SJCRH30 (cell line): Measurements from ENCODE around the gene SLC1A6. TPM values are rescaled to one million over a fixed set of nuclear protein-coding genes. Genes with fewer than 3 reads are reported as not detected.

Experiments
- DNase-seq, 2 experiments: peaks; one replicate each; pipeline ENCODE4 v3.0.0-alpha.2; 2015 to 2020
- H3K27ac ChIP-seq: fragments of 250-450 bp; sonication (Bioruptor Pico); 2 replicates; pipeline ENCODE4 v1.5.1; 2020; ENCODE audit warnings: mild to moderate bottlenecking, moderate library complexity
- H3K27me3 ChIP-seq: fragments of 250-450 bp; sonication (Bioruptor Pico); 2 replicates; pipeline ENCODE4 v1.5.1; 2020; ENCODE audit warnings: mild to moderate bottlenecking, moderate library complexity
- H3K36me3 ChIP-seq: fragments of 250-450 bp; sonication (Bioruptor Pico); 2 replicates; pipeline ENCODE4 v1.5.1; 2020; ENCODE audit warnings: mild to moderate bottlenecking, moderate library complexity
- H3K4me1 ChIP-seq: fragments of 250-450 bp; sonication (Bioruptor Pico); 2 replicates; pipeline ENCODE4 v1.5.1; 2020; ENCODE audit warnings: mild to moderate bottlenecking, moderate library complexity
- H3K4me3 ChIP-seq: fragments of 250-450 bp; sonication (Bioruptor Pico); 2 replicates; pipeline ENCODE4 v1.5.1; 2020; ENCODE audit warnings: mild to moderate bottlenecking, moderate library complexity
- H3K9me3 ChIP-seq: fragments of 250-450 bp; sonication (Bioruptor Pico); replicated peaks from 2 replicates; pipeline ENCODE4 v1.5.1; 2020; ENCODE audit warnings: mild to moderate bottlenecking, moderate library complexity
- total RNA-seq: library from RNA; depleted of rRNA; stranded (reverse); fragments of >200 nt; shearing (Covaris generic); gene quantifications from 2 replicates; pipeline ENCODE4 v1.2.3, GENCODE V29; 2014; rRNA removed

The SLC1A6 gene
- total RNA-seq, 1 experiment from 2014 or later, result not detected

DNA sequence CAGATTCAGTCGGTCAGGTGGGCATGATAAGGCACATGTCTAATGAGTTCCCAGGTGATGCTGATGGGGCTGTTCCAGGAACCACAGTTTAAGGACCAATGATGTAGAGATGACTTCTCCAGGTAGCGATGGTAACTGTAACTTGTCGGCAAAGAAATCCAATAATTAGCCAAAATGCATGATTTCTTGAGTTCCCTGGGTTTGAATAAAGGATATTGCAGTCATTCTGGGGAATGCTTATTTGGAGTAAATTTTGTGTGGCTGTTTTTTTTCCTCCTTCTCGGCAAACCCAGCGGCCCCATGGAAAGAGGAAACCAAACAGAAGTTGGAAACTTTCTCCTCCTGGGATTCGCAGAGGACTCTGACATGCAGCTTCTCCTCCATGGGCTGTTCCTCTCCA is 38.5 kb downstream of the SLC1A6 start, which contains the start of gene OR7C2:
Gene OR7C2 (plus strand): TSS at position 301 of the 400 bp plus-strand sequence. CDS start 0 bp downstream, at position 301.
- Histone ChIP-seq H3K4me1 (no peaks in the 10 kb centered on the region), H3K9me3 (no peaks in the 10 kb centered on the region), H3K27me3 (peaks cover 11% of the 10 kb centered on the region)

DNA sequence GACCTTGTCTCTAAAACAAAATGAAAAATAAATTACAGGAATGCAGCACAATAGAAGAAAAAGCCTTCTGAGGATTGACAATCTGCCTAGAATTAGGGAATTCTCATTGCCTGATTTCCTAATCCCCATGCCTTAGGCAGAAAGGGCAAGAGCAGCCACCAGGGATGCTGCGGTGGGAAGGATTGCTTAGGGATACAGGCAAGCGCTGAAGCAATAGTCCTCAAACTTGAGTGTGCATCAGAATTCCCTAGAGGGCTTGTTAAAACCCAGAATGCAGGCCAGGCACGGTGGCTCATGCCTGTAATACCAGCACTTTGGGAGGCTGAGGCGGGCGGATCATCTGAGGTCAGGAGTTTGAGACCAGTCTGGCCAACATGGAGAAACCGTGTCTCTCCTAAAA is 39.4 kb downstream of the SLC1A6 start:
- Histone ChIP-seq H3K4me3 (no peak overlapping the region), H3K27ac (no peak overlapping the region), H3K36me3 (no peaks in the 10 kb centered on the region), H3K27me3 (peaks cover 14% of the 10 kb centered on the region), H3K9me3 (no peaks in the 10 kb centered on the region), H3K4me1 (no peaks in the 10 kb centered on the region)
- DNase-seq, result no peak

More for the DNA sequence above, 38.5 kb downstream of the SLC1A6 start, which contains the start of gene OR7C2:
- DNase-seq, result no peak
- Histone ChIP-seq H3K27ac (no peak within 1 kb of the TSS), H3K36me3 (no peaks in the 10 kb centered on the region), H3K4me3 (no peak within 1 kb of the TSS)

DNA sequence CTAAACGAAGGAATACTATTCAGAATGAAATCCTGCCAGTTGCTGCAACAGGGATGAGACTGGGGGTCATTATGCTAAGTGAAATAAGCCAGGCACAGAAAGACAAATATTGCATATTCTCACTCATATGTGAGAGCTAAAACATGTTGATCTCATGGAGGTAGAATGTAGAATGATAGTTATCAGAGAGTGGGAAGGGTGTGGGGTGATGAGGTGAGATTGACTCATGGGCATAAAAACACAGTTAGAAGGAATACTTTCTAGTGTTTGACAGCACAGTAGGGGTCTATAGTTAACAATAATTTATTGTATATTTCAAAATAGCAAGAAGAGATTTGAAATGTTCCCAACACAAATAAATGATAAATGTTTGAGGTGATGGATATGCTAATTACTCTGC is 46.2 kb downstream of the SLC1A6 start:
- no peaks in the 10 kb centered on the region for H3K36me3 ChIP-seq
- H3K27me3 ChIP-seq, result peaks cover 12% of the 10 kb centered on the region; the same call in 1 of the 2 replicates
- DNase-seq, result no peak
- no peak overlapping the region for H3K27ac ChIP-seq
- no peak overlapping the region for H3K4me3 ChIP-seq
- H3K9me3 ChIP-seq, result no peaks in the 10 kb centered on the region
- no peaks in the 10 kb centered on the region for H3K4me1 ChIP-seq

DNA sequence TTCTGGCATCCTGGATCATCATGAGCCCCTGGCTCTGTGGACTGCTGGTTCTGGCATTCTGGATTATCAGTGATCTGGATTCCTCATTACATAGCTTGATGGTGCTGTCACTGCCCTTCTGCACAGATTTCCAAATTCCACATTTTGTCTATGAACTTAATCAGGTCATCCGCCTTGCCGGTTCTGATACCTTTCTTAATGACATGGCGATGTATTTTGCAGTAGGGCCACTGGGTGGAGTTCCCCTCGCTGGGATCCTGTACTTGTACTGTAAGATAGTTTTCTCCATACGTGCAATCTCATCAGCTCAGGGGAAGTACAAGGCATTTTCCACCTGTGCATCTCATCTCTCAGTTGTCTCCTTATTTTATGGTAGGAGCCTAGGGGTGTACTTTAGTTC is 62.8 kb downstream of the SLC1A6 start:
- H3K4me3 ChIP-seq, result no peak overlapping the region
- H3K36me3 ChIP-seq, result no peaks in the 10 kb centered on the region
- no peaks in the 10 kb centered on the region for H3K4me1 ChIP-seq
- H3K27me3 ChIP-seq, result peaks cover 11% of the 10 kb centered on the region; the same call in 1 of the 2 replicates
- H3K27ac ChIP-seq, result no peak overlapping the region
- no peaks in the 10 kb centered on the region for H3K9me3 ChIP-seq
- no peak for DNase-seq

DNA sequence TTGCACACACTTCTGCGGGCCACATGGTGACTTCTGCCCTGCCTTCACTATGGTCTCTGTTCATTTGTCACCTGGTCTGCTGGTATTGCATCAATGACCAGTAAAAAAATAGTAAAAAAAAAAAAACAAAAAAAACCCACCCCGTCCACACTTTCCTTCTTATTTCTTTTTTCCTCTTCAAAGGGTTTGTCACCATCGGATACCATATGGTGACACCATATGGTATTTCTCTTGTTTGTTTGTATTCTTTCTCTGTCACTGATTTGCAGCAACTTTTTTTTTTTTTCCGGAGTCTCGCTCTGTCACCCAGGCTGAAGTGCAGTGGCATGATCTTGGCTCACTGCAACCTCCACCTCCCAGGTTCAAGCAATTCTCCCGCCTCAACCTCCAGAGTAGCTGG is 64.5 kb downstream of the SLC1A6 start:
- DNase-seq, result no peak
- Histone ChIP-seq H3K36me3 (no peaks in the 10 kb centered on the region), H3K4me3 (no peak overlapping the region), H3K27ac (no peak overlapping the region), H3K27me3 (peaks cover 8% of the 10 kb centered on the region; the same call in 1 of the 2 replicates), H3K4me1 (no peaks in the 10 kb centered on the region), H3K9me3 (no peaks in the 10 kb centered on the region)

DNA sequence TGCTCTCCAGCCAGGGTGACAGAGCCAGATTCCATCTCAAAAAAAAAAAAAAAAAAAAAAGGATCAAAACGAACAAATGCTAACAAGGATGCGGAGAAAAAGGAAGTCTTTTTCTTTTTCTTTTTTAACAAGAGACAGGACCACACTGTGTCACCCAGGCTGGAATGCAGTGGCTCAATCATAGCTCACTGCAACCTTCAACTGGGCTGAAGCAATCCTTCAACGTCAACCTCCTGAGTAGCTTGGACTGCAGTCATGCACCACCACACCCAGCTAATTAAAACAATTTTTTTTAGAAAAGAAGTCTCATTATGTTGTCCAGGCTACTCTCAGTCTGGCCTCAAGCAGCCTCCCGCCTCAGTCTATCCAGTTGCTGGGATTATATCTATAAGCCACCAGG is 73.0 kb downstream of the SLC1A6 start:
- H3K27ac ChIP-seq, result no peak overlapping the region
- no peaks in the 10 kb centered on the region for H3K4me1 ChIP-seq
- DNase-seq, result no peak
- no peaks in the 10 kb centered on the region for H3K36me3 ChIP-seq
- H3K4me3 ChIP-seq, result no peak overlapping the region
- H3K9me3 ChIP-seq, result no peaks in the 10 kb centered on the region
- no peaks in the 10 kb centered on the region for H3K27me3 ChIP-seq

DNA sequence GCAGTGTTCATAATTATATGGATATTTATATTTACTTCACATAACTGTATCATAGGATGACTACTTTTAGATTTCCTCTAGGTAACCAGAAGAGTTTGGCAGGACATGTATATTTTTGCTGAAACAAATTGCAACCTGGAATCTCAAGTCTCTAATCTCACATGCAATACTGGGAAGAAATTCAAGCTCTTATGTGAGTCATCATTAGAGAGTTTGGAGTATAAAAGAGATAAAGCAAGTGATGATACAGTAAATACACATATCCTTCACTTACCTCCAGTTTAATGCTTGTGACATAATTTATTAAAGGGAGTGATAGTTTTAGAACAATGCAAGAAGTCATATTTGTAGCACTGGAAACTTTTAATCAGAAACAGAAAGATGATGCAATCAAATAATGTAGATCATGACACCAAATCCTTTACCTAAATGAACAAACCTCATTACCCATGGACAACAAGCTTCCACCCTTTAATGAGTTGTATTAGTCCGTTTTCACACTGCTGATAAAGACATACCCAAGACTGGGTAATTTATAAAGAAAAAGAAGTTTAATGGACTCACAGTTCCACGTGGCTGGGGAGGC is 77.9 kb downstream of the SLC1A6 start:
- H3K27me3 ChIP-seq, result 0 out of 2 replicates have a peak, but pooled peaks cover 10% of the 10 kb centered on the region
- no peak overlapping the region for H3K27ac ChIP-seq
- no peaks in the 10 kb centered on the region for H3K9me3 ChIP-seq
- no peaks in the 10 kb centered on the region for H3K36me3 ChIP-seq
- H3K4me3 ChIP-seq, result no peak overlapping the region
- H3K4me1 ChIP-seq, result no peaks in the 10 kb centered on the region
- no peak for DNase-seq

Other genes starting within 250 kb of the SLC1A6 start
- gene ADGRE2, start 201.3 kb downstream of the SLC1A6 start, total RNA-seq, result 0.66 and 0.85 TPM in 2 replicates
- gene OR7A5, start 144.7 kb downstream of the SLC1A6 start, total RNA-seq, result not detected in 2 replicates
- gene OR7C1, start 144.7 kb downstream of the SLC1A6 start, total RNA-seq, result 0.02 TPM in 1 of 2 replicates, not detected in the other
- gene OR7A10, start 130.9 kb downstream of the SLC1A6 start, total RNA-seq, result not detected in 2 replicates
- gene OR7A17, start 93.7 kb downstream of the SLC1A6 start, total RNA-seq, result not detected in 2 replicates
- not detected in 2 replicates for gene OR7C2, start 38.4 kb downstream of the SLC1A6 start, total RNA-seq
- 0.02 TPM in 1 of 2 replicates, not detected in the other for gene CASP14, start 69.6 kb upstream of the SLC1A6 start, total RNA-seq
- not detected in 2 replicates for gene OR1I1, start 102.3 kb upstream of the SLC1A6 start, total RNA-seq
- gene SYDE1, start 127.5 kb upstream of the SLC1A6 start, total RNA-seq, result 37.7 and 38.3 TPM in 2 replicates
- 43.7 and 48.2 TPM in 2 replicates for gene NOTCH3, start 221.1 kb upstream of the SLC1A6 start, total RNA-seq